NCI-H69 (cell line): ENCODE data around the gene LRRTM3.

Source experiments
- DNase-seq: peaks from one replicate; lab custom pipeline; 2025; lab: John Stamatoyannopoulos, UW

LRRTM3 gene

DNA sequence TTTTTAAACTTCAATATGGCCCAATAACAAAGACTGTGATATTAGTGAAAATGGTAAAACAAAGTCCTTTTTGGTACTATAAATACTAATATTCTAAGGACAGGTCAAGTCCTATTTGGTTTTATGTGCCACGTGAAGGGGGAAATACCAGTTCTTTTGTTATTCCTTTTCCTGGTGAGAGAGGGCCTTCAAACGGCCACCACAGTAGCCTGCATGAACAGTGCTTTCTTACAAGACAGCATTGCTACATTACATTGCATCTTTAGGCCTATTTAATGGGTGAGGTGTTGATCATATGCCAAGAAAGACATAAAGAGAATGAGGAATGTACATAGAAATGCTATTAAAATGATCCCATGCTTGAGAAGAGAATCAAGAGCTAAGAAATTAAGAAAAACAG is 214.8 kb downstream of the LRRTM3 start:
- peak; percentile 28 for DNase-seq

DNA sequence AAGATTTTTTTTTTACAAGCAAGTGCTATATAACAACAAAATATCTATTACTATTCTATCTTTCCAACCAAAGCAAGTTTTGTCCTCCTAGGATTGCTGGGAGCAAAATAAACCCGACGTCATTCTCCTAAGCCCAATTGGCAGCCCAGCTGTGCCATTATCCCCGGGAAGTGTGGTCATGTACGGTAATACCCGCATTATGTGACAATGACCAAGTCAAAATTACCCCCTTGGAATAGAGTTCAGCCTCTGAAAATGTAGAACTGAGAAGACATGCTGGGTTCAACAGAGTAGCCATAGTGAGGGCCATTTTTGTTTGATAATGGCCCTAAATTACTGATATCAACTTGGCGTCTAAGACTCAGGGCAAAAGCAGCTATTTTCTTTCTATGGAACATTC is 215.5 kb downstream of the LRRTM3 start:
- DNase-seq, result peak; percentile 67

- DNase-seq, result no peak
Observed at GRCh38 chr10:67144530-67144929, 218.7 kb downstream of the LRRTM3 start.
